Endothelial cell of umbilical vein (primary cell): ENCODE results near the gene ARPC1B. TPM values are rescaled to one million over a fixed set of nuclear protein-coding genes. Genes with fewer than 3 reads are reported as not detected.

Source experiments
- BruUV-seq: library from RNA; stranded (reverse); fragments of 400-500 nt; replicated peaks from 2 replicates; lab custom pipeline; 2021; lab: Mats Ljungman, UMichigan
- CTCF ChIA-PET: fragments of 300-600, 350-600 bp; sonication (Branson Sonifier 250); formaldehyde crosslinking; loops from one replicate; lab custom pipeline; 2021; ENCODE audit warnings: antibody characterized with exemption, inconsistent platforms; lab: Charles Lee
- POLR2A ChIA-PET: fragments of 300-600, 350-600 bp; sonication (Branson Sonifier 250); formaldehyde crosslinking; loops from one replicate; lab custom pipeline; 2021; ENCODE audit warnings: antibody characterized with exemption, inconsistent platforms; lab: Charles Lee
- DNase-seq: peaks from one replicate; pipeline ENCODE4 v3.0.0-alpha.2; 2011; ENCODE audit warnings: low read depth, low spot score
- FAIRE-seq: peaks from 2 replicates; lab custom pipeline; 2011; peaks lifted over from hg19 to GRCh38; lab: Jason Lieb, UNC
- H2AFZ ChIP-seq: 2 replicates; pipeline ENCODE4 v1.6.0; 2012; ENCODE audit warnings: low read depth, low read length, control low read depth, inconsistent platforms
- H3K27ac ChIP-seq: 2 replicates; pipeline ENCODE4 v1.5.1; 2011; ENCODE audit warnings: low read depth, mild to moderate bottlenecking, control low read depth, low read length, moderate library complexity; ENCODE audit not compliant: insufficient read depth
- H3K27me3 ChIP-seq, 2 experiments: 2 replicates each; pipeline versions ENCODE4 v1.6.0 to v1.6.1; 2011; ENCODE audit warnings: low read length in 2 of 2, mixed read lengths in 1 of 2; ENCODE audit not compliant: control insufficient read depth in 2 of 2, insufficient read depth in 2 of 2
- H3K36me3 ChIP-seq, 2 experiments: 2 replicates in 1 of 2; 3 replicates in 1 of 2; pipeline ENCODE4 v1.5.1; 2011; ENCODE audit warnings: low read length in 2 of 2, mild to moderate bottlenecking in 1 of 2, moderate library complexity in 1 of 2; ENCODE audit not compliant: control insufficient read depth in 2 of 2, insufficient read depth in 2 of 2; ENCODE audit errors: extremely low read depth in 1 of 2
- H3K4me1 ChIP-seq: 3 replicates; pipeline ENCODE4 v1.5.1; 2011; ENCODE audit warnings: mild to moderate bottlenecking, low read length; ENCODE audit not compliant: control insufficient read depth, insufficient read depth; ENCODE audit errors: extremely low read depth
- H3K4me2 ChIP-seq: 2 replicates; pipeline ENCODE4 v1.6.1; 2011; ENCODE audit warnings: low read length, control low read depth, mixed read lengths; ENCODE audit not compliant: insufficient read depth
- H3K4me3 ChIP-seq, 3 experiments: fragments of 200-600 bp in 1 of 3; sonication (generic), shearing (Covaris generic) in 1 of 3; replicated peaks in 1 of 3; 2 replicates each; pipeline ENCODE4 v1.5.1; 2011 to 2016; ENCODE audit warnings: control low read depth in 3 of 3, low read length in 3 of 3, mild to moderate bottlenecking in 2 of 3, inconsistent platforms in 1 of 3, low read depth in 1 of 3, moderate library complexity in 1 of 3; ENCODE audit not compliant: insufficient read depth in 1 of 3
- H3K79me2 ChIP-seq: 2 replicates; pipeline ENCODE4 v1.6.0; 2012; ENCODE audit warnings: low read length, inconsistent platforms; ENCODE audit not compliant: control insufficient read depth, insufficient read depth
- H3K9ac ChIP-seq: replicated peaks from 2 replicates; pipeline ENCODE3; 2011; ENCODE audit warnings: low read length, control low read depth; ENCODE audit not compliant: insufficient read depth; ENCODE audit errors: extremely low read depth
- H3K9me1 ChIP-seq: replicated peaks from 3 replicates; pipeline ENCODE4 v1.6.0; 2011; ENCODE audit warnings: mild to moderate bottlenecking, low read length; ENCODE audit not compliant: control insufficient read depth, insufficient read depth; ENCODE audit errors: extremely low read depth
- H3K9me3 ChIP-seq: replicated peaks from 2 replicates; pipeline ENCODE4 v1.5.1; 2012; ENCODE audit warnings: low read length, inconsistent platforms; ENCODE audit not compliant: control insufficient read depth, insufficient read depth
- H4K20me1 ChIP-seq: replicated peaks from 2 replicates; pipeline ENCODE3; 2011; ENCODE audit warnings: mild to moderate bottlenecking, low read length; ENCODE audit not compliant: control insufficient read depth, insufficient read depth; ENCODE audit errors: extremely low read depth
- FOS ChIP-seq: IDR thresholded peaks from 2 replicates; pipeline ENCODE4 v1.6.1; 2011; ENCODE audit warnings: mild to moderate bottlenecking, low read length, moderate library complexity, borderline replicate concordance; ENCODE audit not compliant: insufficient read depth
- MYC ChIP-seq: IDR thresholded peaks from one replicate; pipeline ENCODE4 v1.6.1; 2011; ENCODE audit warnings: mild to moderate bottlenecking, low read depth, low read length
- POLR2A ChIP-seq: IDR thresholded peaks from 2 replicates; pipeline ENCODE4 v1.6.1; 2012; ENCODE audit warnings: low read depth, mild to moderate bottlenecking, control low read depth, low read length
- POLR2AphosphoS5 ChIP-seq: IDR thresholded peaks from 2 replicates; pipeline ENCODE4 v1.6.1; 2012; ENCODE audit warnings: low read depth, mild to moderate bottlenecking, control low read depth, low read length, moderate library complexity; ENCODE audit not compliant: insufficient read depth
- dilution Hi-C: fragments of 300-500 bp; cut with MboI; formaldehyde crosslinking; loops from one replicate; pipeline ENCODE4 v1.15.0; 2019; ENCODE audit warnings: low sequenced_read_pairs; ENCODE audit not compliant: extremely low pct_ligation_motif_present
- intact Hi-C: fragments of 100-400 bp; cut with micrococcal nuclease; formaldehyde crosslinking; loops from one replicate; pipeline ENCODE4 v1.10.0; 2022
- polyA plus RNA-seq, 4 experiments: library from polyadenylated mRNA; depleted of rRNA in 3 of 4; stranded (reverse) in 3 of 4; unstranded in 1 of 4; fragments of >200 nt; gene quantifications; 2 replicates each; pipeline versions ENCODE4 v1.2.1 to v1.2.3, GENCODE V29; 2011 to 2012; ENCODE audit warnings: missing spikeins in 1 of 4
- total RNA-seq: library from RNA; stranded (reverse); gene quantifications from 2 replicates; pipeline ENCODE4 v1.2.3, GENCODE V29; 2021
- TF ChIP-seq, protein P1 (sequence below), 2 donors: IDR thresholded peaks; 1 replicate in 1 of 2; 2 replicates in 1 of 2; pipeline ENCODE4 v1.5.1; 2011; ENCODE audit warnings: low read length in 2 of 2, mild to moderate bottlenecking in 2 of 2, moderate library complexity in 2 of 2, control low read depth in 1 of 2, inconsistent platforms in 1 of 2, low read depth in 1 of 2; ENCODE audit not compliant: insufficient read depth in 1 of 2; ENCODE audit errors: extremely low read depth in 1 of 2

Gene ARPC1B
- total and polyA plus RNA-seq, 2 donors (not counting 3 experiments of a cell fraction or from before 2014, with no cell fraction given), result 232 to 831 TPM

DNA sequence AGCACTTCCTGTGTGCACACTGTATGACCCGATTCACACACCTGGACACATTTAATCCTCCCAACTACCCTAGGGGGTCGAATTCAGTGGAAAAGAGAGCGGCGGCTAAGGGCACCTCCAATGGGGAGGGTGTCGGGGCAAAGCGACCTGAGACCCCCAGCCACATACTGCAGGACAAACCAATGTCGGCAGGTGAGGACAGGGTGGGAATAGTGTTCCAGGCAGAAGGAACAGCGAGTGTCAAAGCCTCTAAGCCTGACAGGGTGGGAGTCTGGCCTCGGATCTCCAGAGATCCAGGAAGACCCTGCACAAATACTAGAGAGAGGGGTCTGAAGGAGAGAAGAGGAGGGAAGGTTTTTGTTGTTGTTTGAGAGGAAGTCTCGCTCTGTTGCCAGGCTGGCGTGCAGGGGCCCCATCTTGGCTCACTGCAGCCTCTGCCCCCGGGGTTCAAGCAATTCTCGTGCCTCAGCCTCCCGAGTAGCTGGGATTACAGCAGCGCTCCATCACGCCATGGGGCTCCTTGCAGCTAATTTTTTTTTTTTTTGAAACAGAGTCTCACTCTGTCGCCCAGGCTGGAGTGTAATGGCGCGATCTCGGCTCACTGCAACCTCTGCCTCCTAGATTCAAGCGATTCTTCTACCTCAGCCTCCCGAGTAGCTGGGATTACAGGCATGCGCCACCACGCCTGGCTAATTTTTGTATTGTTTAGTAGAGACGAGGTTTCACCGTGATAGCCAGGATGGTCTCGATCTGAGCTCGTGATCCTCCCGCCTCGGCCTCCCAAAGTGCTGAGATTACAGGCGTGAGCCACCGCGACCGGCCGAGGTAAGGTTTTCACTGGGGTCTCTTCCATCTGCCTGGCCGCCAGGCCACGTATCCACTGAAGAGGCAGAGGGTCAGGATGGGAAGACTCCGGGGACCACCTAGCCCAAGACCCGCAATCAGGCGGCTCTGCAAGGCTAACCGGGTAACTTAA, 1.2 kb upstream of the ARPC1B start:
- Histone ChIP-seq H4K20me1 (no peaks in the 10 kb centered on the region), H3K79me2 (peaks cover 20% of the 10 kb centered on the region), H3K27me3 (no peaks in the 10 kb centered on the region), H3K36me3 (peaks cover 3 to 9% of the 10 kb centered on the region in 2 experiments), H2AFZ (no peak overlapping the region), H3K4me1 (peaks cover 13% of the 10 kb centered on the region), H3K9me1 (no peaks in the 10 kb centered on the region), H3K9ac (no peak overlapping the region), H3K27ac (no peak overlapping the region), H3K4me2 (peak overlapping the region; percentile 69), H3K4me3 (no peak overlapping the region), H3K9me3 (no peaks in the 10 kb centered on the region)
- FAIRE-seq, result no peak
- no TSS peak for BruUV-seq
- intact Hi-C loops, result no loop called here
- POLR2A ChIA-PET, result no interaction called here
- CTCF ChIA-PET, result interaction anchor here (0.6 to 2.1 kb wide), 3 partner anchors 10 to 35 kb away, joined by 3 to 6 read pairs (median 3); partner anchors contain the start of genes BUD31 and PDAP1
- no peak for DNase-seq
- no peak for TF ChIP-seq MYC
- dilution Hi-C loops, result no loop called here

DNA sequence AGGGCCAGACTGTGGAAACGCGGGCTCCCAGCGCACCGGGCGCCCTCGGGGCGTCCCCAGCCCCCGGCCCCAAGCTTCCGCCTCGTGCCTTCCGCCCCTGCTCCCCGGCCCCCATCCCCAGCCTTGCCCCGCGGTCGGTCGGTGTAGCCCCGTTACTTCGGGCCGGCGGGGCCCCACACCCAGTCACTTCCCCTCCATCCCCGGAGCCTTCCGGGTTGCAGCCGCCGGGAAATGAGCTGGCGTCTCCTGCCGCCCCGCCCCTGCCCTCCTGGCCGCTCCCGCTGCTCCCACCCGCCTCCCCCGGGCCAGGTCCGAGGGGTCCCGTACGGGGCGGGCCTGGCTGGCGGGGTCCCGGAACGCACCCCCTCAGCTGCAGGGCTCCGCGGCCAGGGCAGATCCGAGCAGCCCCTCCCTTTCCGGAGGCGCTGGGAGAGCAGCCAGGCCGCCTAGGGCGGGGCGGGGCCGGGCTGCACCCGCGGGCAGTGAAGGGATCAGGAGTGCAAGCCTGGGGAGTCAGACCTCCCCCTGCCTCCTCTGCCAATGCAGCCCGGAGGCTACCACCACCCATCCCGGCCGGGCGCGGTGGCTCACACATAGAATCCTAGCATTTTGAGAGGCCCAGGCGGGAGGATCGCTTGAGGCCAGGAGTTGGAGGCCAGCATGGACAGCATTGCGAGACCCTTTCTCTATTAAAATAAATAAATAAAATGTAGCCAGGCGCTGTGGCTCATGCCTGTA, 709 bp downstream of the ARPC1B start:
- peaks cover 3 to 9% of the 10 kb centered on the region in 2 experiments for H3K36me3 ChIP-seq
- TF ChIP-seq, protein P1, sequence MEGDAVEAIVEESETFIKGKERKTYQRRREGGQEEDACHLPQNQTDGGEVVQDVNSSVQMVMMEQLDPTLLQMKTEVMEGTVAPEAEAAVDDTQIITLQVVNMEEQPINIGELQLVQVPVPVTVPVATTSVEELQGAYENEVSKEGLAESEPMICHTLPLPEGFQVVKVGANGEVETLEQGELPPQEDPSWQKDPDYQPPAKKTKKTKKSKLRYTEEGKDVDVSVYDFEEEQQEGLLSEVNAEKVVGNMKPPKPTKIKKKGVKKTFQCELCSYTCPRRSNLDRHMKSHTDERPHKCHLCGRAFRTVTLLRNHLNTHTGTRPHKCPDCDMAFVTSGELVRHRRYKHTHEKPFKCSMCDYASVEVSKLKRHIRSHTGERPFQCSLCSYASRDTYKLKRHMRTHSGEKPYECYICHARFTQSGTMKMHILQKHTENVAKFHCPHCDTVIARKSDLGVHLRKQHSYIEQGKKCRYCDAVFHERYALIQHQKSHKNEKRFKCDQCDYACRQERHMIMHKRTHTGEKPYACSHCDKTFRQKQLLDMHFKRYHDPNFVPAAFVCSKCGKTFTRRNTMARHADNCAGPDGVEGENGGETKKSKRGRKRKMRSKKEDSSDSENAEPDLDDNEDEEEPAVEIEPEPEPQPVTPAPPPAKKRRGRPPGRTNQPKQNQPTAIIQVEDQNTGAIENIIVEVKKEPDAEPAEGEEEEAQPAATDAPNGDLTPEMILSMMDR (IDR thresholded peaks at IDR 0.05; ENCODE audit: extremely low read depth in 1 of 2, insufficient read depth in 1 of 2, low read depth in 1 of 2, low read length in 2 of 2), result no peak
- peak; percentile 87 for TF ChIP-seq POLR2AphosphoS5
- TF ChIP-seq POLR2A, result peak; percentile 57
- peak; percentile 44 for TF ChIP-seq FOS
- H3K79me2 ChIP-seq, result peaks cover 25% of the 10 kb centered on the region
- intact Hi-C loops, result loop anchor here (1.0 kb wide), 1 partner anchor 33 kb away; the partner anchor contains the start of genes BUD31 and PDAP1
- no peaks in the 10 kb centered on the region for H3K9me1 ChIP-seq
- peak; percentile 84 for FAIRE-seq
- DNase-seq, result peak; percentile 72
- ChIA-PET CTCF (interaction anchor here (1.3 to 2.1 kb wide), 3 partner anchors 9 to 34 kb away, joined by 4 to 9 read pairs (median 6); partner anchors contain the start of genes BUD31 and PDAP1), POLR2A (interaction anchor here (0.7 to 1.1 kb wide), 3 partner anchors 29 to 1122 kb away, joined by 4 to 5 read pairs (median 5); partner anchors contain the start of genes BUD31 and PDAP1)
- peaks cover 25% of the 10 kb centered on the region for H3K4me1 ChIP-seq
- H3K9me3 ChIP-seq, result no peaks in the 10 kb centered on the region
- no peaks in the 10 kb centered on the region for H3K27me3 ChIP-seq
- no peaks in the 10 kb centered on the region for H4K20me1 ChIP-seq
- peak overlapping the region; percentile 76 for H3K27ac ChIP-seq
- H3K4me3 ChIP-seq, result peak overlapping the region; percentile 56 to 95 (median 77)
- no peak overlapping the region for H2AFZ ChIP-seq
- H3K4me2 ChIP-seq, result no peak overlapping the region
- dilution Hi-C loops, result no loop called here
- peak overlapping the region; percentile 71 for H3K9ac ChIP-seq
- no TSS peak for BruUV-seq
